Mesenchymal stem cell (in vitro differentiated cells and primary cell): Measurements from ENCODE around the gene LTBR.

Source experiments
- DNase-seq: peaks from one replicate; pipeline ENCODE4 v3.0.0-alpha.2; 2013
- H2AFZ ChIP-seq: one replicate; pipeline ENCODE4 v1.6.1; 2013; ENCODE audit warnings: low read depth, mild to moderate bottlenecking, control low read depth, inconsistent platforms, low read length, moderate library complexity
- H2AK5ac ChIP-seq: 2 replicates; pipeline ENCODE4 v1.6.1; 2013; ENCODE audit warnings: low read length, moderate library complexity, mild to moderate bottlenecking, inconsistent platforms; ENCODE audit not compliant: severe bottlenecking
- H2BK120ac ChIP-seq: one replicate; pipeline ENCODE4 v1.6.1; 2013; ENCODE audit warnings: low read depth, mild to moderate bottlenecking, inconsistent platforms, low read length, moderate library complexity
- H2BK12ac ChIP-seq, 2 experiments: one replicate each; pipeline ENCODE4 v1.6.1; 2013; ENCODE audit warnings: inconsistent platforms in 2 of 2, low read length in 2 of 2, mild to moderate bottlenecking in 2 of 2, moderate library complexity in 2 of 2, control low read depth in 1 of 2
- H2BK15ac ChIP-seq: one replicate; pipeline ENCODE4 v1.6.1; 2013; ENCODE audit warnings: mild to moderate bottlenecking, low read depth, inconsistent platforms; ENCODE audit not compliant: poor library complexity, severe bottlenecking
- H2BK5ac ChIP-seq: 2 replicates; pipeline ENCODE4 v1.6.1; 2013; ENCODE audit warnings: low read depth, mild to moderate bottlenecking, low read length, control low read depth, inconsistent platforms; ENCODE audit not compliant: poor library complexity, severe bottlenecking
- H3K14ac ChIP-seq, 2 experiments: one replicate each; pipeline ENCODE4 v1.6.1; 2013; ENCODE audit warnings: inconsistent platforms in 2 of 2, low read length in 2 of 2, control low read depth in 1 of 2, mild to moderate bottlenecking in 1 of 2, moderate library complexity in 1 of 2
- H3K18ac ChIP-seq, 2 experiments: one replicate each; pipeline ENCODE4 v1.6.1; 2013; ENCODE audit warnings: inconsistent platforms in 2 of 2, low read length in 2 of 2, control low read depth in 1 of 2, low read depth in 1 of 2, mild to moderate bottlenecking in 1 of 2
- H3K23ac ChIP-seq, 2 experiments: one replicate each; pipeline ENCODE4 v1.6.1; 2013; ENCODE audit warnings: inconsistent platforms in 2 of 2, low read length in 2 of 2, mild to moderate bottlenecking in 2 of 2, moderate library complexity in 2 of 2, control low read depth in 1 of 2
- H3K27ac ChIP-seq: 2 replicates; pipeline ENCODE4 v1.5.1; 2013; ENCODE audit warnings: mild to moderate bottlenecking, moderate library complexity, low read length, control low read depth, inconsistent platforms; ENCODE audit not compliant: poor library complexity, severe bottlenecking
- H3K27me3 ChIP-seq, 2 experiments: 2 replicates each; pipeline versions ENCODE4 v1.6.1 to v1.7.0; 2013; ENCODE audit warnings: low read length in 2 of 2, mild to moderate bottlenecking in 2 of 2, moderate library complexity in 2 of 2, control low read depth in 1 of 2, inconsistent platforms in 1 of 2; ENCODE audit not compliant: control insufficient read depth in 1 of 2, insufficient read depth in 1 of 2
- H3K36me3 ChIP-seq, 2 experiments: 2 replicates each; pipeline versions ENCODE4 v1.6.1 to v1.7.0; 2013; ENCODE audit warnings: low read length in 2 of 2, control low read depth in 1 of 2, inconsistent platforms in 1 of 2, low read depth in 1 of 2, mild to moderate bottlenecking in 1 of 2; ENCODE audit not compliant: insufficient read depth in 2 of 2, control insufficient read depth in 1 of 2
- H3K4ac ChIP-seq, 2 experiments: one replicate each; pipeline ENCODE4 v1.6.1; 2013; ENCODE audit warnings: inconsistent platforms in 2 of 2, low read length in 2 of 2, mild to moderate bottlenecking in 2 of 2, moderate library complexity in 2 of 2, control low read depth in 1 of 2, low read depth in 1 of 2
- H3K4me1 ChIP-seq: 2 replicates; pipeline ENCODE4 v1.6.1; 2013; ENCODE audit warnings: low read depth, low read length, control low read depth; ENCODE audit not compliant: control insufficient read depth, insufficient read depth
- H3K4me2 ChIP-seq: 2 replicates; pipeline ENCODE4 v1.6.1; 2013; ENCODE audit warnings: low read length, mild to moderate bottlenecking, inconsistent platforms; ENCODE audit not compliant: poor library complexity, severe bottlenecking
- H3K4me3 ChIP-seq, 2 experiments: 2 replicates each; pipeline versions ENCODE4 v1.5.1 to v1.7.0; 2013; ENCODE audit warnings: low read length in 2 of 2, mild to moderate bottlenecking in 2 of 2, control low read depth in 1 of 2, low read depth in 1 of 2; ENCODE audit not compliant: insufficient read depth in 1 of 2
- H3K79me1 ChIP-seq: replicated peaks from 2 replicates; pipeline ENCODE4 v1.6.1; 2013; ENCODE audit warnings: mild to moderate bottlenecking, control low read depth, low read length, inconsistent platforms; ENCODE audit not compliant: poor library complexity, severe bottlenecking
- H3K9ac ChIP-seq: 2 replicates; pipeline ENCODE4 v1.7.0; 2013; ENCODE audit warnings: mild to moderate bottlenecking, low read length, moderate library complexity
- H3K9me3 ChIP-seq: 2 replicates; pipeline ENCODE4 v1.7.0; 2013; ENCODE audit warnings: mild to moderate bottlenecking, low read length; ENCODE audit not compliant: control insufficient read depth
- H4K8ac ChIP-seq: one replicate; pipeline ENCODE4 v1.6.1; 2013; ENCODE audit warnings: inconsistent platforms, mild to moderate bottlenecking, low read length, moderate library complexity
- H4K91ac ChIP-seq: one replicate; pipeline ENCODE4 v1.6.1; 2013; ENCODE audit warnings: mild to moderate bottlenecking, low read length, inconsistent platforms
- WGBS: methylation state at CpG from one replicate; pipeline ENCODE4 v1.1.7; 2013; ENCODE audit warnings: mixed read lengths; 5-methylcytosine and 5-hydroxymethylcytosine counted together

LTBR gene

GRCh38 chr12:6335451-6336078, 48.4 kb upstream of the LTBR start:
- Histone ChIP-seq H3K9me3 (no peaks in the 10 kb centered on the region), H3K79me1 (peaks cover 8% of the 10 kb centered on the region), H4K8ac (peak overlapping the region; percentile 98), H4K91ac (peak overlapping the region; percentile 100), H3K4me3 (peak overlapping the region in 1 of 2 experiments; percentile 72), H3K27ac (peak overlapping the region; percentile 99), H3K4me1 (peaks cover 59% of the 10 kb centered on the region), H3K23ac (peak overlapping the region in 1 of 2 experiments; percentile 95), H3K9ac (peak overlapping the region; percentile 97), H3K27me3 (no peaks in the 10 kb centered on the region), H2BK15ac (peak overlapping the region; percentile 97), H2BK120ac (peak overlapping the region; percentile 98), H3K18ac (peak overlapping the region; percentile 99 to 100), H2BK5ac (peak overlapping the region; percentile 100), H3K4ac (peak overlapping the region; percentile 99), H3K36me3 (peaks cover 36 to 51% of the 10 kb centered on the region in 2 experiments), H2BK12ac (peak overlapping the region; percentile 99 to 100), H2AK5ac (peak overlapping the region; percentile 99), H2AFZ (no peak overlapping the region), H3K4me2 (peak overlapping the region; percentile 79), H3K14ac (peak overlapping the region in 1 of 2 experiments; percentile 80)
- peak; percentile 94 for DNase-seq
- WGBS, result 3% methylated on average over 7 of the region's 11 CpGs

GRCh38 chr12:6336079-6336888, 47.7 kb upstream of the LTBR start:
- H3K27ac ChIP-seq, result peak overlapping the region; percentile 99
- H2BK5ac ChIP-seq, result peak overlapping the region; percentile 100
- no peaks in the 10 kb centered on the region for H3K27me3 ChIP-seq
- peak overlapping the region in 1 of 2 experiments; percentile 96 for H3K4me3 ChIP-seq
- no peak overlapping the region for H2AFZ ChIP-seq
- H3K79me1 ChIP-seq, result peaks cover 5% of the 10 kb centered on the region
- H3K9me3 ChIP-seq, result no peaks in the 10 kb centered on the region
- peak overlapping the region; percentile 100 for H4K91ac ChIP-seq
- H3K23ac ChIP-seq, result peak overlapping the region in 1 of 2 experiments; percentile 95
- peak overlapping the region in 1 of 2 experiments; percentile 63 for H3K14ac ChIP-seq
- WGBS, result 0% methylated on average over 11 of the region's 12 CpGs
- peak overlapping the region; percentile 98 for H3K9ac ChIP-seq
- H3K4me2 ChIP-seq, result peak overlapping the region; percentile 79
- H2AK5ac ChIP-seq, result peak overlapping the region; percentile 99
- peak overlapping the region; percentile 99 for H3K4ac ChIP-seq
- DNase-seq, result peak; percentile 100
- H2BK12ac ChIP-seq, result peak overlapping the region; percentile 99 to 100
- H2BK120ac ChIP-seq, result peak overlapping the region; percentile 98
- peak overlapping the region; percentile 90 for H2BK15ac ChIP-seq
- peak overlapping the region; percentile 99 to 100 for H3K18ac ChIP-seq
- H3K4me1 ChIP-seq, result peaks cover 59% of the 10 kb centered on the region
- H4K8ac ChIP-seq, result peak overlapping the region; percentile 99
- H3K36me3 ChIP-seq, result peaks cover 33 to 44% of the 10 kb centered on the region in 2 experiments

DNA sequence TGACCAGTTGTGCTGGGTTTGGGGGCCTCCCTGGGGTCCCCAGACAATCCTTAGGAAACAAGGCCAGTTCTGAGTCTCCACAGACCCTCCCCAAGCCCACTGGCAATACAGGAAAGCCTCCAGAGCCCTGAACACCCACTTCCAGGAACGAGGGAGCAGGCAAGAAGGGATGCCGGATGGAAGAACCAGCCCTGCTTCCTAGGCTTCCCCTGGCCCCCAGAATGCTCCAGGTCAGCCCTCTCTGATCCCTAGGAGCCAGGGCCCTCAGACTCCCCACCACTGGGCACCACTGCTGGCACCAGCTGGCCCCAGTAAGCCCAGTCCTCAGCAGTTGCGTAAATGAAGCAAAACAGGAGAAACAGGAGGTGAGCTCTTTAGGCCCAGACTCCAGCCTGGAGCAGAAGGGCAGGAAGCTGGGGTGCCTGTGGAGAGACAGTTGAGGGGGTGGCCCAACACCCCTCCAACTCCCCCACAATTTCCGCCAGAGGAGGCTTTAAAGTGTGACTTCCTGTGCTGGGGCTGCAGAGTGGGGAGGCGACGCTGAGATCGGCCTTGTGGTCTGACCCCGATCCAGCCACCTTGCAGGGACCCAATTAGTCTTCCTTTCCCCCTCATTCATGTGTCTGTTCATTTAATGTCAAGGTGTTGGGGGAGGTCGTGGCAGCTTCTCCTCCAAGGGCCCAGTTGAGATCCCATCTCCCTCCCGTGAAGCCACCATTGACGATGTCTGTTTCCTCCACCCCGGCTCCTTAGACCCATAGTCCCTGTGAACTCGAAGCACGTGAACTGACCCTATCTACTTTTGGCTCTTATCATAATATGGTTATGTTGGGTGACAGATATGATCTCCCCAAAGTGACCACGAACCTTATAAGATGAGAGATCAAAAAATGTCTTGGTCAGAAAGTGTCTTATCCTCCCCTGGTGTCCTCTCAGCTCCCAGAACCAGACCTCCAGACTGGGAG, 46.8 kb upstream of the LTBR start:
- H2AK5ac ChIP-seq, result peak overlapping the region; percentile 98
- peak overlapping the region; percentile 99 for H4K8ac ChIP-seq
- peak overlapping the region; percentile 99 for H4K91ac ChIP-seq
- H2BK12ac ChIP-seq, result peak overlapping the region; percentile 51 to 88
- H2AFZ ChIP-seq, result no peak overlapping the region
- H3K36me3 ChIP-seq, result peaks cover 27 to 36% of the 10 kb centered on the region in 2 experiments
- H3K9ac ChIP-seq, result peak overlapping the region; percentile 98
- 20% methylated on average over 11 of the region's 15 CpGs for WGBS
- DNase-seq, result no peak
- H3K4me1 ChIP-seq, result peaks cover 57% of the 10 kb centered on the region
- peak overlapping the region; percentile 97 to 100 for H3K4ac ChIP-seq
- H3K4me2 ChIP-seq, result peak overlapping the region; percentile 68
- H3K27me3 ChIP-seq, result no peaks in the 10 kb centered on the region
- H3K18ac ChIP-seq, result peak overlapping the region; percentile 97 to 99
- peaks cover 3% of the 10 kb centered on the region for H3K79me1 ChIP-seq
- H3K27ac ChIP-seq, result peak overlapping the region; percentile 99
- H2BK15ac ChIP-seq, result peak overlapping the region; percentile 98
- H3K23ac ChIP-seq, result peak overlapping the region; percentile 81 to 85
- H3K4me3 ChIP-seq, result peak overlapping the region in 1 of 2 experiments; percentile 96
- H2BK5ac ChIP-seq, result peak overlapping the region; percentile 96
- H3K9me3 ChIP-seq, result no peaks in the 10 kb centered on the region
- H3K14ac ChIP-seq, result peak overlapping the region; percentile 19 to 90
- H2BK120ac ChIP-seq, result peak overlapping the region; percentile 98
